Muscle of leg (tissue), 11 donors: ENCODE data around the gene ASTN2. TPM values are rescaled to one million over a fixed set of nuclear protein-coding genes. Genes with fewer than 3 reads are reported as not detected.

ENCODE experiments used
- DNase-seq: peaks from one replicate; pipeline ENCODE4 v3.0.0; 2013
- H3K27ac ChIP-seq: one replicate; pipeline ENCODE4 v1.5.1; 2013; ENCODE audit warnings: mild to moderate bottlenecking, low read length, control low read depth
- H3K27me3 ChIP-seq: one replicate; pipeline ENCODE4 v1.6.1; 2013; ENCODE audit warnings: low read length; ENCODE audit not compliant: control insufficient read depth, insufficient read depth
- H3K36me3 ChIP-seq: one replicate; pipeline ENCODE4 v1.6.1; 2013; ENCODE audit warnings: low read length; ENCODE audit not compliant: control insufficient read depth, insufficient read depth
- H3K4me1 ChIP-seq: one replicate; pipeline ENCODE4 v1.6.1; 2013; ENCODE audit warnings: low read length; ENCODE audit not compliant: control insufficient read depth, insufficient read depth
- H3K4me3 ChIP-seq: one replicate; pipeline ENCODE4 v1.5.1; 2013; ENCODE audit warnings: low read length, control low read depth
- H3K9me3 ChIP-seq: replicated peaks from 2 replicates; pipeline ENCODE4 v1.6.1; 2013; ENCODE audit warnings: low read depth, low read length; ENCODE audit not compliant: control insufficient read depth
- whole genome bisulfite sequencing: methylation state at CpG from one replicate; pipeline ENCODE4 v1.1.5; 2013; ENCODE audit warnings: missing lambda C conversion rate; ENCODE audit not compliant: insufficient coverage; 5-methylcytosine and 5-hydroxymethylcytosine counted together
- polyA plus RNA-seq, 8 donors: library from polyadenylated mRNA; unstranded; fragments of 120-200 nt; gene quantifications; one replicate each; pipeline versions ENCODE4 v1.2.1 to v1.2.3, GENCODE V29; 2013; ENCODE audit warnings: inconsistent platforms in 1 of 8, low replicate concordance in 1 of 8; ENCODE audit not compliant: insufficient read length in 8 of 8, insufficient read depth in 1 of 8
- total RNA-seq: library from RNA; stranded (reverse); fragments of 120-200 nt; gene quantifications from one replicate; pipeline ENCODE4 v1.2.4, GENCODE V29; 2013

The ASTN2 gene
- total and polyA plus RNA-seq, 9 donors = 2.7 to 10.9 (median 4.4) TPM

GRCh38 chr9:116479967-116480366, 934.9 kb downstream of the ASTN2 start:
- H3K27ac ChIP-seq = no peak overlapping the region
- no peaks in the 10 kb centered on the region for H3K36me3 ChIP-seq
- peaks cover 36% of the 10 kb centered on the region for H3K4me1 ChIP-seq
- H3K27me3 ChIP-seq = no peaks in the 10 kb centered on the region
- H3K9me3 ChIP-seq = no peaks in the 10 kb centered on the region
- H3K4me3 ChIP-seq = no peak overlapping the region
- no peak for DNase-seq

- Histone ChIP-seq H3K4me1 (peaks cover 36% of the 10 kb centered on the region), H3K9me3 (no peaks in the 10 kb centered on the region), H3K4me3 (no peak overlapping the region), H3K36me3 (no peaks in the 10 kb centered on the region), H3K27ac (no peak overlapping the region), H3K27me3 (no peaks in the 10 kb centered on the region)
- WGBS = 29% methylated on average over 1 of the region's 1 CpG
- peak; percentile 35 for DNase-seq
These were observed 935.8 kb downstream of the ASTN2 start for GRCh38 chr9:116479056-116479544.

- Histone ChIP-seq H3K27ac (peak overlapping the region; percentile 83), H3K27me3 (no peaks in the 10 kb centered on the region), H3K4me3 (no peak overlapping the region), H3K4me1 (peaks cover 26% of the 10 kb centered on the region), H3K36me3 (no peaks in the 10 kb centered on the region), H3K9me3 (no peaks in the 10 kb centered on the region)
- 62% methylated on average over 4 of the region's 4 CpGs for WGBS
- peak; percentile 22 for DNase-seq
These were observed 937.2 kb downstream of the ASTN2 start for GRCh38 chr9:116477584-116478141.

- no peaks in the 10 kb centered on the region for H3K9me3 ChIP-seq
- H3K4me3 ChIP-seq = no peak overlapping the region
- 18% methylated on average over 7 of the region's 10 CpGs for WGBS
- peak; percentile 93 for DNase-seq
- H3K27ac ChIP-seq = peak overlapping the region; percentile 83
- H3K27me3 ChIP-seq = no peaks in the 10 kb centered on the region
- peaks cover 22% of the 10 kb centered on the region for H3K4me1 ChIP-seq
- H3K36me3 ChIP-seq = no peaks in the 10 kb centered on the region
These were observed 937.9 kb downstream of the ASTN2 start for GRCh38 chr9:116476935-116477381.

GRCh38 chr9:116476002-116476401, 938.9 kb downstream of the ASTN2 start:
- DNase-seq = no peak

GRCh38 chr9:116475201-116475600, 939.7 kb downstream of the ASTN2 start:
- no peak for DNase-seq
- peaks cover 32% of the 10 kb centered on the region for H3K4me1 ChIP-seq
- no peaks in the 10 kb centered on the region for H3K36me3 ChIP-seq
- no peak overlapping the region for H3K4me3 ChIP-seq
- H3K9me3 ChIP-seq = no peaks in the 10 kb centered on the region
- H3K27me3 ChIP-seq = no peaks in the 10 kb centered on the region
- no peak overlapping the region for H3K27ac ChIP-seq
- 67% methylated on average over 1 of the region's 1 CpG for WGBS

More at GRCh38 chr9:116476002-116476401, 938.9 kb downstream of the ASTN2 start:
- Histone ChIP-seq H3K4me1 (peaks cover 30% of the 10 kb centered on the region), H3K36me3 (no peaks in the 10 kb centered on the region), H3K27ac (no peak overlapping the region), H3K27me3 (no peaks in the 10 kb centered on the region), H3K4me3 (no peak overlapping the region), H3K9me3 (no peaks in the 10 kb centered on the region)
- WGBS = 82% methylated on average over 5 of the region's 6 CpGs

- Histone ChIP-seq H3K4me1 (peaks cover 21% of the 10 kb centered on the region), H3K9me3 (no peaks in the 10 kb centered on the region), H3K27me3 (no peaks in the 10 kb centered on the region), H3K27ac (peak overlapping the region; percentile 22), H3K36me3 (no peaks in the 10 kb centered on the region), H3K4me3 (no peak overlapping the region)
- WGBS = 46% methylated on average over 7 of the region's 7 CpGs
- DNase-seq = no peak
These were observed 942.8 kb downstream of the ASTN2 start for GRCh38 chr9:116471944-116472506.

GRCh38 chr9:116471093-116471906, 943.6 kb downstream of the ASTN2 start:
- Histone ChIP-seq H3K4me3 (no peak overlapping the region), H3K4me1 (peaks cover 14% of the 10 kb centered on the region), H3K9me3 (no peaks in the 10 kb centered on the region), H3K36me3 (no peaks in the 10 kb centered on the region), H3K27ac (peak overlapping the region; percentile 84), H3K27me3 (no peaks in the 10 kb centered on the region)
- DNase-seq = peak; percentile 94
- WGBS = 11% methylated on average over 3 of the region's 7 CpGs

- Histone ChIP-seq H3K27ac (no peak overlapping the region), H3K4me3 (no peak overlapping the region), H3K27me3 (no peaks in the 10 kb centered on the region), H3K9me3 (no peaks in the 10 kb centered on the region), H3K4me1 (peaks cover 10% of the 10 kb centered on the region), H3K36me3 (no peaks in the 10 kb centered on the region)
- no CpG with 5 or more reads among the region's 8 CpGs for WGBS
- DNase-seq = no peak
These were observed 945.9 kb downstream of the ASTN2 start for GRCh38 chr9:116468793-116469527.

GRCh38 chr9:116468369-116468768, 946.5 kb downstream of the ASTN2 start:
- no peak overlapping the region for H3K4me3 ChIP-seq
- WGBS = 71% methylated on average over 1 of the region's 1 CpG
- no peaks in the 10 kb centered on the region for H3K9me3 ChIP-seq
- H3K36me3 ChIP-seq = no peaks in the 10 kb centered on the region
- H3K27ac ChIP-seq = no peak overlapping the region
- no peaks in the 10 kb centered on the region for H3K27me3 ChIP-seq
- DNase-seq = no peak
- H3K4me1 ChIP-seq = peaks cover 10% of the 10 kb centered on the region
